Calu3 (cell line): ENCODE data around the gene TMEM203. TPM values are rescaled to one million over a fixed set of nuclear protein-coding genes. Genes with fewer than 3 reads are reported as not detected.

Experiments used
- BruUV-seq: library from RNA; stranded (reverse); fragments of 400-500 nt; replicated peaks from 2 replicates; lab custom pipeline; 2021; lab: Mats Ljungman, UMichigan
- CTCF ChIA-PET: fragments of 300-600 bp; sonication (Branson Sonifier 250); formaldehyde crosslinking; loops from one replicate; lab custom pipeline; 2022; ENCODE audit warnings: antibody characterized with exemption; lab: Charles Lee
- DNase-seq: peaks from one replicate; pipeline ENCODE4 v3.0.0; 2022
- H3K27ac Mint-ChIP-seq: one replicate; pipeline ENCODE4 v1.8.0; 2022; ENCODE audit warnings: mixed read lengths; ENCODE audit not compliant: unreplicated experiment
- H3K27me3 Mint-ChIP-seq: one replicate; pipeline ENCODE4 v1.8.0; 2022; ENCODE audit warnings: mixed read lengths; ENCODE audit not compliant: unreplicated experiment
- H3K36me3 Mint-ChIP-seq: one replicate; pipeline ENCODE4 v1.8.0; 2022; ENCODE audit warnings: mild to moderate bottlenecking, moderate library complexity, mixed read lengths; ENCODE audit not compliant: insufficient read depth, unreplicated experiment
- H3K4me1 Mint-ChIP-seq: one replicate; pipeline ENCODE4 v1.8.0; 2022; ENCODE audit warnings: mild to moderate bottlenecking, low read depth, mixed read lengths; ENCODE audit not compliant: unreplicated experiment
- H3K4me3 Mint-ChIP-seq: one replicate; pipeline ENCODE4 v1.8.0; 2022; ENCODE audit warnings: mild to moderate bottlenecking, low read depth, moderate library complexity, mixed read lengths; ENCODE audit not compliant: unreplicated experiment
- H3K9me3 Mint-ChIP-seq: one replicate; pipeline ENCODE4 v1.8.0; 2022; ENCODE audit warnings: low read depth, mixed read lengths; ENCODE audit not compliant: unreplicated experiment
- CTCF ChIP-seq: fragments of 200-600 bp; IDR thresholded peaks from one replicate; pipeline ENCODE4 v1.8.0; 2022; ENCODE audit warnings: antibody characterized with exemption; ENCODE audit not compliant: unreplicated experiment
- intact Hi-C: fragments of 100-400 bp; cut with micrococcal nuclease; formaldehyde crosslinking; loops from one replicate; pipeline ENCODE4 v1.10.0; 2022; ENCODE audit not compliant: unreplicated experiment
- total RNA-seq: library from RNA; stranded (reverse); gene quantifications from 2 replicates; pipeline ENCODE4 v1.2.3, GENCODE V29; 2022

Gene TMEM203
- total RNA-seq, 1 experiment from 2014 or later = 25.4 TPM

GRCh38 chr9:137229903-137230704 lies 24.7 kb upstream of the TMEM203 start:
- no TSS peak for BruUV-seq
- Mint-ChIP-seq H3K27me3 (peaks cover 10% of the 10 kb centered on the region), H3K36me3 (peaks cover 24% of the 10 kb centered on the region), H3K27ac (no peak overlapping the region), H3K4me3 (no peak overlapping the region), H3K4me1 (peaks cover 24% of the 10 kb centered on the region), H3K9me3 (no peaks in the 10 kb centered on the region)
- intact Hi-C loops = loop anchor here (5.0 kb wide), 1 partner anchor 53 kb away; no protein-coding TSS in a partner anchor
- CTCF ChIA-PET = interaction anchor here (0.6 kb wide), 1 partner anchor 163 kb away, joined by 3 read pairs; no protein-coding TSS in a partner anchor
- TF ChIP-seq CTCF = no peak
- DNase-seq = no peak

- BruUV-seq = no TSS peak
- peaks cover under 1% of the 10 kb centered on the region for H3K27me3 Mint-ChIP-seq
- intact Hi-C loops = loop anchor here (5.0 kb wide), 1 partner anchor 52 kb away; no protein-coding TSS in a partner anchor
- H3K9me3 Mint-ChIP-seq = no peaks in the 10 kb centered on the region
- peaks cover 18% of the 10 kb centered on the region for H3K36me3 Mint-ChIP-seq
- no peak for TF ChIP-seq CTCF
- H3K27ac Mint-ChIP-seq = no peak overlapping the region
- CTCF ChIA-PET = interaction anchor here (0.6 kb wide), 1 partner anchor 38 kb away, joined by 3 read pairs; no protein-coding TSS in a partner anchor
- H3K4me3 Mint-ChIP-seq = no peak overlapping the region
- H3K4me1 Mint-ChIP-seq = peaks cover 19% of the 10 kb centered on the region
- DNase-seq = no peak
Measured at GRCh38 chr9:137228968-137229896, 23.8 kb upstream of the TMEM203 start.

GRCh38 chr9:137228506-137228967 lies 23.1 kb upstream of the TMEM203 start:
- Mint-ChIP-seq H3K4me3 (no peak overlapping the region), H3K27me3 (no peaks in the 10 kb centered on the region), H3K36me3 (peaks cover 21% of the 10 kb centered on the region), H3K27ac (no peak overlapping the region), H3K9me3 (no peaks in the 10 kb centered on the region), H3K4me1 (peaks cover 19% of the 10 kb centered on the region)
- BruUV-seq = no TSS peak
- no peak for DNase-seq
- no peak for TF ChIP-seq CTCF
- CTCF ChIA-PET = interaction anchor here (0.6 to 2.4 kb wide), 3 partner anchors 8 to 39 kb away, joined by 3 to 7 read pairs (median 3); no protein-coding TSS in a partner anchor
- intact Hi-C loops = loop anchor here (5.0 kb wide), 1 partner anchor 51 kb away; no protein-coding TSS in a partner anchor
